ENCODE results near the gene GGT6.

Gene GGT6

GRCh38 chr17:4594931-4595684 lies 34.7 kb upstream of the GGT6 start:
- H4K5ac ChIP-seq (ENCODE audit: low read length), result no peak overlapping the region
- DNase-seq, result peak; percentile 78
- H3K79me1 ChIP-seq (ENCODE audit: low read length), result no peaks in the 10 kb centered on the region
- WGBS (ENCODE audit: extremely low coverage, insufficient coverage, low lambda C conversion rate), result no CpG with 5 or more reads among the region's 29 CpGs
- no peaks in the 10 kb centered on the region for H3K79me2 ChIP-seq (ENCODE audit: control insufficient read depth, insufficient read depth, low read length)
- no peak overlapping the region for H4K8ac ChIP-seq (ENCODE audit: low read depth, low read length)
- no peak overlapping the region for H3K23ac ChIP-seq (ENCODE audit: low read length)
- no peaks in the 10 kb centered on the region for H3K36me3 ChIP-seq (ENCODE audit: control insufficient read depth, insufficient read depth, low read length)
- H3K27me3 ChIP-seq (ENCODE audit: insufficient read depth, low read length, poor library complexity), result no peaks in the 10 kb centered on the region
- H3K4me1 ChIP-seq (ENCODE audit: control insufficient read depth, low read depth, low read length), result peaks cover 3% of the 10 kb centered on the region
- H3K4me3 ChIP-seq (ENCODE audit: low read length), result no peak overlapping the region
- H3K27ac ChIP-seq (ENCODE audit: low read depth, low read length), result no peak overlapping the region
- H3K18ac ChIP-seq (ENCODE audit: low read length), result no peak overlapping the region
- H3K56ac ChIP-seq (ENCODE audit: low read length), result peak overlapping the region; percentile 79
- H2BK15ac ChIP-seq (replicated peaks; ENCODE audit: low read depth), result no peak overlapping the region
- H3K9ac ChIP-seq (ENCODE audit: low read length), result peak overlapping the region; percentile 50
- H2AK5ac ChIP-seq (ENCODE audit: low read length), result no peak overlapping the region
- no peak overlapping the region for H3K4me2 ChIP-seq (ENCODE audit: low read length)
- no peak overlapping the region for H2BK120ac ChIP-seq (ENCODE audit: low read depth, low read length)
- H3K4ac ChIP-seq (ENCODE audit: low read depth, low read length), result no peak overlapping the region
- H2BK5ac ChIP-seq (ENCODE audit: low read length), result no peak overlapping the region

GRCh38 chr17:4594406-4594805 lies 34.0 kb upstream of the GGT6 start:
- no peak for DNase-seq
- H3K4me1 ChIP-seq (ENCODE audit: control insufficient read depth, low read depth, low read length), result peaks cover 2% of the 10 kb centered on the region
- no CpG with 5 or more reads among the region's 7 CpGs for WGBS (ENCODE audit: extremely low coverage, insufficient coverage, low lambda C conversion rate)

GRCh38 chr17:4593021-4593421 lies 32.6 kb upstream of the GGT6 start:
- Histone ChIP-seq H2BK120ac (ENCODE audit: low read depth, low read length) (no peak overlapping the region), H3K4me1 (ENCODE audit: control insufficient read depth, low read depth, low read length) (peaks cover 2% of the 10 kb centered on the region), H3K4ac (ENCODE audit: low read depth, low read length) (no peak overlapping the region), H3K27ac (ENCODE audit: low read depth, low read length) (no peak overlapping the region), H3K18ac (ENCODE audit: low read length) (no peak overlapping the region), H4K5ac (ENCODE audit: low read length) (no peak overlapping the region), H3K23ac (ENCODE audit: low read length) (no peak overlapping the region), H3K9ac (ENCODE audit: low read length) (no peak overlapping the region), H2AK5ac (ENCODE audit: low read length) (no peak overlapping the region), H2BK15ac (replicated peaks; ENCODE audit: low read depth) (no peak overlapping the region), H3K79me2 (ENCODE audit: control insufficient read depth, insufficient read depth, low read length) (no peaks in the 10 kb centered on the region), H2BK5ac (ENCODE audit: low read length) (no peak overlapping the region), H3K4me3 (ENCODE audit: low read length) (no peak overlapping the region), H3K79me1 (ENCODE audit: low read length) (no peaks in the 10 kb centered on the region), H3K56ac (ENCODE audit: low read length) (no peak overlapping the region), H4K8ac (ENCODE audit: low read depth, low read length) (no peak overlapping the region), H3K27me3 (ENCODE audit: insufficient read depth, low read length, poor library complexity) (no peaks in the 10 kb centered on the region), H3K4me2 (ENCODE audit: low read length) (no peak overlapping the region), H3K36me3 (ENCODE audit: control insufficient read depth, insufficient read depth, low read length) (no peaks in the 10 kb centered on the region)
- no CpG with 5 or more reads among the region's 14 CpGs for WGBS (ENCODE audit: extremely low coverage, insufficient coverage, low lambda C conversion rate)
- no peak for DNase-seq

More at GRCh38 chr17:4594406-4594805, 34.0 kb upstream of the GGT6 start:
- Histone ChIP-seq H3K23ac (ENCODE audit: low read length) (no peak overlapping the region), H3K36me3 (ENCODE audit: control insufficient read depth, insufficient read depth, low read length) (no peaks in the 10 kb centered on the region), H4K5ac (ENCODE audit: low read length) (no peak overlapping the region), H2BK5ac (ENCODE audit: low read length) (no peak overlapping the region), H3K4me2 (ENCODE audit: low read length) (no peak overlapping the region), H3K9ac (ENCODE audit: low read length) (no peak overlapping the region), H3K56ac (ENCODE audit: low read length) (peak overlapping the region; percentile 37), H2AK5ac (ENCODE audit: low read length) (no peak overlapping the region), H3K18ac (ENCODE audit: low read length) (no peak overlapping the region), H3K27ac (ENCODE audit: low read depth, low read length) (no peak overlapping the region), H3K4ac (ENCODE audit: low read depth, low read length) (no peak overlapping the region), H3K27me3 (ENCODE audit: insufficient read depth, low read length, poor library complexity) (no peaks in the 10 kb centered on the region), H3K79me1 (ENCODE audit: low read length) (no peaks in the 10 kb centered on the region), H2BK120ac (ENCODE audit: low read depth, low read length) (no peak overlapping the region), H3K4me3 (ENCODE audit: low read length) (no peak overlapping the region), H4K8ac (ENCODE audit: low read depth, low read length) (no peak overlapping the region), H2BK15ac (replicated peaks; ENCODE audit: low read depth) (no peak overlapping the region), H3K79me2 (ENCODE audit: control insufficient read depth, insufficient read depth, low read length) (no peaks in the 10 kb centered on the region)

GRCh38 chr17:4592240-4593005 lies 32.0 kb upstream of the GGT6 start:
- Histone ChIP-seq H3K18ac (ENCODE audit: low read length) (no peak overlapping the region), H3K36me3 (ENCODE audit: control insufficient read depth, insufficient read depth, low read length) (no peaks in the 10 kb centered on the region), H2BK5ac (ENCODE audit: low read length) (no peak overlapping the region), H3K27ac (ENCODE audit: low read depth, low read length) (no peak overlapping the region), H3K23ac (ENCODE audit: low read length) (no peak overlapping the region), H4K5ac (ENCODE audit: low read length) (no peak overlapping the region), H3K79me2 (ENCODE audit: control insufficient read depth, insufficient read depth, low read length) (no peaks in the 10 kb centered on the region), H2AK5ac (ENCODE audit: low read length) (no peak overlapping the region), H2BK120ac (ENCODE audit: low read depth, low read length) (no peak overlapping the region), H3K27me3 (ENCODE audit: insufficient read depth, low read length, poor library complexity) (no peaks in the 10 kb centered on the region), H3K4me1 (ENCODE audit: control insufficient read depth, low read depth, low read length) (peaks cover 2% of the 10 kb centered on the region), H3K4me3 (ENCODE audit: low read length) (no peak overlapping the region), H3K4ac (ENCODE audit: low read depth, low read length) (no peak overlapping the region), H4K8ac (ENCODE audit: low read depth, low read length) (no peak overlapping the region), H3K9ac (ENCODE audit: low read length) (no peak overlapping the region), H2BK15ac (replicated peaks; ENCODE audit: low read depth) (no peak overlapping the region), H3K56ac (ENCODE audit: low read length) (no peak overlapping the region), H3K4me2 (ENCODE audit: low read length) (no peak overlapping the region), H3K79me1 (ENCODE audit: low read length) (no peaks in the 10 kb centered on the region)
- no CpG with 5 or more reads among the region's 11 CpGs for WGBS (ENCODE audit: extremely low coverage, insufficient coverage, low lambda C conversion rate)
- DNase-seq, result no peak

GRCh38 chr17:4591529-4591928 lies 31.2 kb upstream of the GGT6 start:
- no peak overlapping the region for H2AK5ac ChIP-seq (ENCODE audit: low read length)
- H3K79me2 ChIP-seq (ENCODE audit: control insufficient read depth, insufficient read depth, low read length), result no peaks in the 10 kb centered on the region
- no peak overlapping the region for H3K4me3 ChIP-seq (ENCODE audit: low read length)
- H3K9ac ChIP-seq (ENCODE audit: low read length), result no peak overlapping the region
- peaks cover 2% of the 10 kb centered on the region for H3K4me1 ChIP-seq (ENCODE audit: control insufficient read depth, low read depth, low read length)
- H3K79me1 ChIP-seq (ENCODE audit: low read length), result no peaks in the 10 kb centered on the region
- WGBS (ENCODE audit: extremely low coverage, insufficient coverage, low lambda C conversion rate), result no CpG with 5 or more reads among the region's 12 CpGs
- H2BK15ac ChIP-seq (replicated peaks; ENCODE audit: low read depth), result no peak overlapping the region
- no peak overlapping the region for H3K23ac ChIP-seq (ENCODE audit: low read length)
- no peak overlapping the region for H3K56ac ChIP-seq (ENCODE audit: low read length)
- no peaks in the 10 kb centered on the region for H3K27me3 ChIP-seq (ENCODE audit: insufficient read depth, low read length, poor library complexity)
- no peak overlapping the region for H4K8ac ChIP-seq (ENCODE audit: low read depth, low read length)
- no peak overlapping the region for H2BK5ac ChIP-seq (ENCODE audit: low read length)
- no peak overlapping the region for H3K18ac ChIP-seq (ENCODE audit: low read length)
- no peak overlapping the region for H4K5ac ChIP-seq (ENCODE audit: low read length)
- H2BK120ac ChIP-seq (ENCODE audit: low read depth, low read length), result no peak overlapping the region
- H3K27ac ChIP-seq (ENCODE audit: low read depth, low read length), result no peak overlapping the region
- H3K4me2 ChIP-seq (ENCODE audit: low read length), result no peak overlapping the region
- H3K36me3 ChIP-seq (ENCODE audit: control insufficient read depth, insufficient read depth, low read length), result no peaks in the 10 kb centered on the region
- no peak overlapping the region for H3K4ac ChIP-seq (ENCODE audit: low read depth, low read length)
- no peak for DNase-seq
